Measurements from ENCODE around the gene PHYHIPL.

The PHYHIPL gene

DNA sequence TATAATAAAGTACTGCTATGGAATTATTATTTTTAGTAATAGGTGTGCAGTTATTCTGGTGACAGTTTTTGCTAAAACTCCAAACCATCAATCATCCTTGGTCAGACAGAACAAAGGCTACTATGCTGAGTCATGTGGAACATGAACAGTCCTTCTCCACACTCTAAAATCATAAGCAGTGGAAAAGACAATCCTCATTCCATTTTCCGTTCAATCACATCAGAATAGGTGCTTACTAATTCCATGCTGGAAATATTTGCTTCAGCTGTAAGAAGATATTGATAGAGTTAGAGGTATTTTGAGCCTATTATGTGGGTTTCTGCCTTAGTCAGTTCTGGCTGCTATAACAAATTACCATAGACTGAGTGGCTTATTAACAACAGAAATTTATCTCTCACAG, 103.0 kb downstream of the PHYHIPL start:
- ChIA-PET POLR2A (no interaction called here), CTCF (no interaction called here)
- TF ChIP-seq, protein P1, sequence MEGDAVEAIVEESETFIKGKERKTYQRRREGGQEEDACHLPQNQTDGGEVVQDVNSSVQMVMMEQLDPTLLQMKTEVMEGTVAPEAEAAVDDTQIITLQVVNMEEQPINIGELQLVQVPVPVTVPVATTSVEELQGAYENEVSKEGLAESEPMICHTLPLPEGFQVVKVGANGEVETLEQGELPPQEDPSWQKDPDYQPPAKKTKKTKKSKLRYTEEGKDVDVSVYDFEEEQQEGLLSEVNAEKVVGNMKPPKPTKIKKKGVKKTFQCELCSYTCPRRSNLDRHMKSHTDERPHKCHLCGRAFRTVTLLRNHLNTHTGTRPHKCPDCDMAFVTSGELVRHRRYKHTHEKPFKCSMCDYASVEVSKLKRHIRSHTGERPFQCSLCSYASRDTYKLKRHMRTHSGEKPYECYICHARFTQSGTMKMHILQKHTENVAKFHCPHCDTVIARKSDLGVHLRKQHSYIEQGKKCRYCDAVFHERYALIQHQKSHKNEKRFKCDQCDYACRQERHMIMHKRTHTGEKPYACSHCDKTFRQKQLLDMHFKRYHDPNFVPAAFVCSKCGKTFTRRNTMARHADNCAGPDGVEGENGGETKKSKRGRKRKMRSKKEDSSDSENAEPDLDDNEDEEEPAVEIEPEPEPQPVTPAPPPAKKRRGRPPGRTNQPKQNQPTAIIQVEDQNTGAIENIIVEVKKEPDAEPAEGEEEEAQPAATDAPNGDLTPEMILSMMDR (IDR thresholded peaks at IDR 0.05; ENCODE audit: control extremely low read depth, extremely low read depth, low read depth, missing control alignments), result no peak
- DNase-seq (ENCODE audit: extremely low spot score), result no peak

DNA sequence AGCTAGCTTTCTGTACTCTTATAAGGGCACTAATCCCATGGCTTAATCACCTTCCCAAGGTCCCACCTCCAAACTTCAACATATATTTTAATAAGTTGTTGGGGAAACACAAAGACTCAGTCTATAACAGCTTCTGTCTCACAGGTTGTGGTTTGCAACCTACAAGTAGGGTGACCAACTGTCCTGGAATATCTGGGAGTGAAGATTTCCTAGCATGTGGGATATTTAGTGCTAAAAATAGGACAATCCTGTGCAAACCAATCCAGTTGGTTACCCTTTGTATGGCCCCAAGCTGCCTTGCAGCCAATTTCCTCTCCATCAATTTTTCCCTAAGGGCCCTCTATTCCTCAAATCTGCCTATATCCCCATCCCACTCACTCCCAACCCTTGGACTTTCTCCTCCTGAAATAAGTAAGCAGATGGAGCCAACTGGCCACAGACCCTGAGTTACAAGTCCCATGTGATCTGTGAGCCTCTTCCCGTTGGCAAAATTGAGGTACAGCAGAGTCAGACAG, 103.6 kb downstream of the PHYHIPL start:
- POLR2A ChIA-PET, result no interaction called here
- TF ChIP-seq, protein P1 (IDR thresholded peaks at IDR 0.05; ENCODE audit: control extremely low read depth, extremely low read depth, low read depth, missing control alignments), result no peak
- CTCF ChIA-PET, result no interaction called here

DNA sequence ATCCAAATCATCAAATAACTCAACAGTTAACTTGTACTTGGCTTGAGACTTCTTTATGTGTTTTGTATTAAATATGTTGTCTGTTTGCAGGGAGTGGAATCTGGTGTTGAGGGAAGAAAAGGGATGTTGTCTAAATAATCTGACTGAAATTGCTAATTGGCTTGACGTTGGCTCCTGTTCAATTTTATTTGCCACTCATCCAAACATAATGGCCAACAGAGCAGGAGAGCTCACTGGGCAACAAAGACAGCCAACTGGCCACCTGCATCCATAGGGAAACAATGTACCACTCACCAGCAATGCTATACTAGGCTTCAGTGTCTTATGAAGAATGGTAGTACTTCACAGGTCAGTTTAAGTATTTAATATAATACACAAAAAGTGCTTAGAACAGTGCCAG, 105.4 kb downstream of the PHYHIPL start:
- TF ChIP-seq, protein P1 (IDR thresholded peaks at IDR 0.05; ENCODE audit: control extremely low read depth, extremely low read depth, low read depth, missing control alignments), result no peak
- ChIA-PET POLR2A (interaction anchor here (0.5 kb wide), 1 partner anchor 18 kb away, joined by 7 read pairs; no protein-coding TSS in a partner anchor), CTCF (no interaction called here)
- DNase-seq (ENCODE audit: extremely low spot score), result no peak

More for the DNA sequence above, 103.6 kb downstream of the PHYHIPL start:
- no peak for DNase-seq (ENCODE audit: extremely low spot score)

DNA sequence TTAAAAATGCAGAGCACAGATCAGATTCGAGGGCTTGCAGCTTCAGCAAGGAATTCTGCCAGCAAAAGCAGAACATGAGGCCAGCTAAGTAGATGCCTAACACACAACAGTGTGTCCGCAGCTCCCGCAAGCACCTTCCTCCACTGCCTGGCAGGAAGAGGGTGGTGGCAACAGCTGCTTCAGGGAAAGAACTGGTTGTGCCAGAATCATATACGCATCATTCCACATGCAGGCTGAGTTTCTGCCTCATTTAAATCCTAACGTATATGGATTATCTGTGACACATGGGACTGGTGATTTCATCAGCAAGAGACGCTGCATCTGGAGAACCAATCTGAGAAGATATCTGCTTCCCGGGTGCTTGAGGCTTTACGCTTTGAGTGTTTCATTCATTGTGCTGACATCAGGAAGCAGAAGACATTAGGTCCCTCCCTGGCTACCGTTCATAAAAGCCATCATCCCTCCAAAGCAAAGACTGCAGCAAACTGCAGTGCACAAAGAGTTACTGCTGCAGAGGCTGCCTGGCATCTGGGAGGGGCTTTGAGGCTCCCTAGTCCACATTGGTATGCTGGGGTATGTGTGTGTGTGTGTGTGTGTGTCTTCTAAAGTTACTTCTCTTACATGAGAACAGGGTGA, 107.1 kb downstream of the PHYHIPL start:
- no peak for DNase-seq (ENCODE audit: extremely low spot score)

DNA sequence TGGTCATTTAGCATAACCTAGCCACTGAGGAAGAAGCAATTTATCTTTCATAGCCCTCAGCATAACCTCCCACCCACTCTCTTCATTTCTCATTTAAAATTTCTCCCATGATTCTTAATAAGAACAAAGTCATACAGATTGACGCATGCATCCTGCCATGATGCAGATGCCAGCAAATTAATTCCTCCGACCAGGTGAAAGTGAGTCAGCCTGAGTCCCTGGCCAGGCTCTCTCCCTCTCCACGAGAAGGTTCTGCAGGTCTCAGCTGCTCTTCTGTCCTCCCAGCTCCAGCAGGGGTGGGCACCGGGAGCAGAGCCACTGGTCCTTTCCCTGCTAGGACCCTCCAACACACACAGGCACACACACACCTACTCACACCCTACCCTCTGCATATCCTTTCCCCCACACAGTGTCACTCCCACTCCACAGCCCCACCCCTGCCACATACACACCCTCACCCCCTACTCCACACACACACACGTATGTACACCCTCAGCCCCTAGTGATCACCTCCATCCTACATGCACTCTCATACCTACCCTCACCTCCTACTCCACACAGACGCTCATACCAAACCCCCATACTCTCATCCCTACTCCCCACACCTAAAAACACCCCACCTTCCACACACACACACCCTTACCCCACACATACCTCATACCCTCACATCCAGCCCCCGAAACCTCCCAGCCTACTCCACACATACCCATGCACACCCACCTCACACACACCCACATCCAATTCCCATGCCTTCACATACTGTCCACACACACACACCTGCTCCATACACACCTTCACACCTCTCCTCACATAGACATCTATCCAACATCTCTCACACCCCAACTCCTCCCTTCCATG, 107.9 kb downstream of the PHYHIPL start:
- ChIA-PET CTCF (interaction anchor here (1.2 to 1.6 kb wide), 3 partner anchors 8 to 14 kb away, joined by 3 to 5 read pairs (median 5); no protein-coding TSS in a partner anchor), POLR2A (no interaction called here)
- TF ChIP-seq, protein P1 (IDR thresholded peaks at IDR 0.05; ENCODE audit: control extremely low read depth, extremely low read depth, low read depth, missing control alignments), result no peak
- DNase-seq (ENCODE audit: extremely low spot score), result no peak

More for the DNA sequence above, 107.1 kb downstream of the PHYHIPL start:
- TF ChIP-seq, protein P1 (IDR thresholded peaks at IDR 0.05; ENCODE audit: control extremely low read depth, extremely low read depth, low read depth, missing control alignments), result no peak
- CTCF ChIA-PET, result no interaction called here
- POLR2A ChIA-PET, result no interaction called here

DNA sequence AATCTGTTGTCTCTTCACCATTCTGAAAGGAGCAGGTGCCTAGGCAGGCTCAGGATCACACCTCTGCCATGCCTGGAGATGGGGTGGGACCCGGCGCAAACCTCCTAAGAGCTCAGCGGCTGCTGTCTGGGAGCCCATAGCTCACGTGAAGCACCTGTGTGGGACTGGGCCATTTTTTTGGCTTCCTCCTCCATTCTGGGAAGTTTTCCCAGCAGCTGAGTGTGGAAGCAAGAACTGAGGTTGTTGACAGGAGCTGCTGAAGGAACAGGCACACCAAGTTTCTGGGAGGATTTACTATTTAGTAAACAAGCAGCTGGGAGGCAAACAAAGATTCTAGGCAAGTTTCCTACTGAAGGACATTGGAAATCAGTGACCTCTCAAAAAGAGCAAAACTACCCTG, 108.6 kb downstream of the PHYHIPL start:
- DNase-seq (ENCODE audit: extremely low spot score), result no peak
- TF ChIP-seq, protein P1 (IDR thresholded peaks at IDR 0.05; ENCODE audit: control extremely low read depth, extremely low read depth, low read depth, missing control alignments), result no peak
- ChIA-PET CTCF (interaction anchor here (1.2 to 1.6 kb wide), 3 partner anchors 8 to 13 kb away, joined by 3 to 5 read pairs (median 5); no protein-coding TSS in a partner anchor), POLR2A (no interaction called here)

Data from GM10248 (cell line).